ENCODE measurements around the gene KRTAP29-1. TPM values are rescaled to one million over a fixed set of nuclear protein-coding genes. Genes with fewer than 3 reads are reported as not detected.

KRTAP29-1 gene
- polyA plus RNA-seq, 3 donors, result not detected

DNA sequence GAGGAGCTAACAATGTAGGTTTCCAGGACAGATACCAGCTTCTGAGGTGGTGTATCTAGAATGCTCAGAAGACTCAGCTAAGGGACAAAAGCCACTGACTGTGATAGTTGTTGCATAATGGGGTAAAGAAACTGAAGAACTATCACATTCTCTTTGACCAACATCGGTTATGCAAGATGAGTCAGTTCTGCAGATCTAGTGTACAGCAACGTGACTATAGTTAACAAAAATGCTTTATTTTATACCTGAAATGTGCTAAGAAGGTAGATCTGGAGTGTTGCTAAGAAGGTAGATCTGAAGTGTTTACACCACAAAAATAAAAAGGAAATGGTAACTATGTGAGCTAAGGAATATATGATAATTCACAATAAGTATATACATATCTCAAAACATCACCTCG, 34.9 kb downstream of the KRTAP29-1 start:
- peaks cover 0 to 2% (median 0%) of the 10 kb centered on the region in 7 donors for H3K9me3 Mint-ChIP-seq
- H3K4me1 Mint-ChIP-seq, result no peaks in the 10 kb centered on the region
- H3K4me1 ChIP-seq (ENCODE audit: control insufficient read depth in 1 of 2, insufficient read depth in 2 of 2, low read length in 2 of 2), result no peaks in the 10 kb centered on the region
- intact Hi-C loops (cut with micrococcal nuclease), result no loop called here
- peaks cover 0 to 6% of the 10 kb centered on the region in 2 donors for H3K27me3 ChIP-seq (ENCODE audit: control insufficient read depth in 2 of 2, insufficient read depth in 2 of 2, low read length in 2 of 2)
- no peaks in the 10 kb centered on the region for H3K9me3 ChIP-seq (replicated peaks in 1 of 2; ENCODE audit: control insufficient read depth in 1 of 2, insufficient read depth in 1 of 2, low read length in 2 of 2)
- no peak overlapping the region for H3K4me3 Mint-ChIP-seq
- no peak for TF ChIP-seq CTCF (IDR thresholded peaks at IDR 0.05)
- H3K27ac Mint-ChIP-seq, result no peak overlapping the region
- H3K36me3 Mint-ChIP-seq, result no peaks in the 10 kb centered on the region
- no peak overlapping the region for H2AFZ ChIP-seq (ENCODE audit: insufficient read depth, low read depth, low read length, poor library complexity, severe bottlenecking)
- H3K9ac ChIP-seq (ENCODE audit: insufficient read depth, low read length, poor library complexity, severe bottlenecking), result no peak overlapping the region
- H3K27me3 Mint-ChIP-seq (ENCODE audit: low read depth in 3 of 3), result peaks cover 6 to 18% (median 13%) of the 10 kb centered on the region in 3 donors
- WGBS (ENCODE audit: insufficient coverage), result no CpG with 5 or more reads among the region's 3 CpGs
- no peaks in the 10 kb centered on the region for H4K20me1 ChIP-seq (ENCODE audit: insufficient read depth, low read length)
- H3K79me2 ChIP-seq (ENCODE audit: insufficient read depth, low read length), result no peaks in the 10 kb centered on the region
- DNase-seq, result no peak
- no peak overlapping the region for H3K4me2 ChIP-seq (replicated peaks; ENCODE audit: extremely low read depth, low read length, poor library complexity, severe bottlenecking)
- H3K36me3 ChIP-seq (replicated peaks in 1 of 2; ENCODE audit: control insufficient read depth in 1 of 2, insufficient read depth in 2 of 2, low read length in 2 of 2), result no peaks in the 10 kb centered on the region
- H3K27ac ChIP-seq (ENCODE audit: low read depth in 1 of 2, low read length in 2 of 2), result no peak overlapping the region
- H3K4me3 ChIP-seq (replicated peaks in 1 of 3; ENCODE audit: low read depth in 2 of 3, low read length in 3 of 3), result no peak overlapping the region

GRCh38 chr17:41265078-41265477, 37.6 kb downstream of the KRTAP29-1 start, which contains the start of gene KRTAP9-6:
TSS of gene KRTAP9-6 (plus strand) at chr17:41265378. CDS start at chr17:41265378, 0 bp downstream.
- H2AFZ ChIP-seq (ENCODE audit: insufficient read depth, low read depth, low read length, poor library complexity, severe bottlenecking), result no peak within 1 kb of the TSS
- H4K20me1 ChIP-seq (ENCODE audit: insufficient read depth, low read length), result no peaks in the 10 kb centered on the region
- intact Hi-C loops (cut with micrococcal nuclease), result no loop called here
- DNase-seq, result no peak
- H3K4me3 ChIP-seq (replicated peaks in 1 of 3; ENCODE audit: low read depth in 2 of 3, low read length in 3 of 3), result no peak within 1 kb of the TSS
- no peak for TF ChIP-seq CTCF (IDR thresholded peaks at IDR 0.05)
- H3K27ac ChIP-seq (ENCODE audit: low read depth in 1 of 2, low read length in 2 of 2), result no peak within 1 kb of the TSS
- WGBS (ENCODE audit: insufficient coverage), result no CpG with 5 or more reads among the region's 2 CpGs
- peaks cover 0 to 3% (median 0%) of the 10 kb centered on the region in 7 donors for H3K9me3 Mint-ChIP-seq
- peak within 1 kb of the TSS in 1 of 7 donors; percentile 59 for H3K27ac Mint-ChIP-seq
- no peak within 1 kb of the TSS for H3K4me2 ChIP-seq (replicated peaks; ENCODE audit: extremely low read depth, low read length, poor library complexity, severe bottlenecking)
- no peaks in the 10 kb centered on the region for H3K4me1 Mint-ChIP-seq
- H3K27me3 Mint-ChIP-seq (ENCODE audit: low read depth in 3 of 3), result peaks cover 7 to 14% (median 9%) of the 10 kb centered on the region in 3 donors
- peak within 1 kb of the TSS in 1 of 2 donors; percentile 57 for H3K4me3 Mint-ChIP-seq
- no peak within 1 kb of the TSS for H3K9ac ChIP-seq (ENCODE audit: insufficient read depth, low read length, poor library complexity, severe bottlenecking)
- H3K36me3 Mint-ChIP-seq, result no peaks in the 10 kb centered on the region
- H3K4me1 ChIP-seq (ENCODE audit: control insufficient read depth in 1 of 2, insufficient read depth in 2 of 2, low read length in 2 of 2), result no peaks in the 10 kb centered on the region
- no peaks in the 10 kb centered on the region for H3K36me3 ChIP-seq (replicated peaks in 1 of 2; ENCODE audit: control insufficient read depth in 1 of 2, insufficient read depth in 2 of 2, low read length in 2 of 2)
- H3K79me2 ChIP-seq (ENCODE audit: insufficient read depth, low read length), result no peaks in the 10 kb centered on the region
- no peaks in the 10 kb centered on the region for H3K9me3 ChIP-seq (replicated peaks in 1 of 2; ENCODE audit: control insufficient read depth in 1 of 2, insufficient read depth in 1 of 2, low read length in 2 of 2)
- H3K27me3 ChIP-seq (ENCODE audit: control insufficient read depth in 2 of 2, insufficient read depth in 2 of 2, low read length in 2 of 2), result peaks cover 0 to 6% of the 10 kb centered on the region in 2 donors
